ENCODE measurements around the gene STIM1.

Gene STIM1

DNA sequence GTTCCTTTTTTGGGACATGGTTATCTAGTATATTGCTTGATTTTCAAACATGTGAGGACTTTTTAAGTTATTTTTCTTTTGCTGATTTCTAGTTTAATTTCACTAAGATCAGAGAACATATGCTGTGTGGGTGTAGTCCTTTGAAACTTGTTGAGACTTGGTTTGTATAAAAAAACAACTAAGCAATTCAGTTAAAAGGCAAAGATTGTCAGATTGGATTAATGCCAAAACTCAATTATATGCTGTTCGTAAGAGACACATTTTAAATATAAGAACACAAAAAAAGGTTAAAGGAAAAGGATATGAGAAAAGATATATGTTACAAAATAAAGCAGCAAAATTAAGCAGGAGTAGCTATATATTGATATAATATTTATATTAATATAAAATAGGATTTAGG, 221.3 kb downstream of the STIM1 start:
- Histone ChIP-seq H3K4me2 (ENCODE audit: low read length) (no peak overlapping the region), H3K9ac (ENCODE audit: low read length) (no peak overlapping the region), H3K36me3 (ENCODE audit: insufficient read depth, low read length) (peaks cover 7% of the 10 kb centered on the region; the same call in 1 of the 2 replicates), H3K9me3 (ENCODE audit: low read length) (no peaks in the 10 kb centered on the region), H3K79me2 (ENCODE audit: insufficient read depth, low read length) (no peaks in the 10 kb centered on the region), H3K9me2 (ENCODE audit: low read depth, low read length) (no peaks in the 10 kb centered on the region), H3K4me1 (ENCODE audit: insufficient read depth, low read length, severe bottlenecking) (no peaks in the 10 kb centered on the region), H3K27me3 (ENCODE audit: insufficient read depth, low read length) (no peaks in the 10 kb centered on the region), H2AFZ (ENCODE audit: low read length) (no peak overlapping the region), H3K4me3 (ENCODE audit: low read depth, low read length, poor library complexity, severe bottlenecking) (no peak overlapping the region), H4K20me1 (ENCODE audit: insufficient read depth, low read length) (no peaks in the 10 kb centered on the region), H3F3A (ENCODE audit: insufficient read depth, low read length) (no peaks in the 10 kb centered on the region), H3K27ac (ENCODE audit: low read depth, low read length, poor library complexity, severe bottlenecking) (no peak overlapping the region)
- no peak for TF ChIP-seq EZH2 (IDR thresholded peaks at IDR 0.05; ENCODE audit: borderline replicate concordance, low read length)
- TF ChIP-seq, protein P1, sequence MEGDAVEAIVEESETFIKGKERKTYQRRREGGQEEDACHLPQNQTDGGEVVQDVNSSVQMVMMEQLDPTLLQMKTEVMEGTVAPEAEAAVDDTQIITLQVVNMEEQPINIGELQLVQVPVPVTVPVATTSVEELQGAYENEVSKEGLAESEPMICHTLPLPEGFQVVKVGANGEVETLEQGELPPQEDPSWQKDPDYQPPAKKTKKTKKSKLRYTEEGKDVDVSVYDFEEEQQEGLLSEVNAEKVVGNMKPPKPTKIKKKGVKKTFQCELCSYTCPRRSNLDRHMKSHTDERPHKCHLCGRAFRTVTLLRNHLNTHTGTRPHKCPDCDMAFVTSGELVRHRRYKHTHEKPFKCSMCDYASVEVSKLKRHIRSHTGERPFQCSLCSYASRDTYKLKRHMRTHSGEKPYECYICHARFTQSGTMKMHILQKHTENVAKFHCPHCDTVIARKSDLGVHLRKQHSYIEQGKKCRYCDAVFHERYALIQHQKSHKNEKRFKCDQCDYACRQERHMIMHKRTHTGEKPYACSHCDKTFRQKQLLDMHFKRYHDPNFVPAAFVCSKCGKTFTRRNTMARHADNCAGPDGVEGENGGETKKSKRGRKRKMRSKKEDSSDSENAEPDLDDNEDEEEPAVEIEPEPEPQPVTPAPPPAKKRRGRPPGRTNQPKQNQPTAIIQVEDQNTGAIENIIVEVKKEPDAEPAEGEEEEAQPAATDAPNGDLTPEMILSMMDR (IDR thresholded peaks at IDR 0.05; ENCODE audit: low read length) = no peak

DNA sequence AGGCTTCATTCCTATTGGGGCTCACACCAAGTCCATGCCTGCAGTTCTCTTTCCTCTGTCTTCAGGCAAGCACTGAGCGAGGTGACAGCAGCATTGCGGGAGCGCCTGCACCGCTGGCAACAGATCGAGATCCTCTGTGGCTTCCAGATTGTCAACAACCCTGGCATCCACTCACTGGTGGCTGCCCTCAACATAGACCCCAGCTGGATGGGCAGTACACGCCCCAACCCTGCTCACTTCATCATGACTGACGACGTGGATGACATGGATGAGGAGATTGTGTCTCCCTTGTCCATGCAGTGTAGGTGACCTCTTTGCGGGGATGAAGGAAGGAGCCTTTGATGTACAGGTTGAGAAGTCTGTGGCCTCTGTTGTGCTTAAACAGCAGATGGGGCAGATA, 227.7 kb downstream of the STIM1 start:
- TF ChIP-seq EZH2 (IDR thresholded peaks at IDR 0.05; ENCODE audit: borderline replicate concordance, low read length) = no peak
- TF ChIP-seq, protein P1 (IDR thresholded peaks at IDR 0.05; ENCODE audit: low read length) = no peak
- Histone ChIP-seq H3K4me1 (ENCODE audit: insufficient read depth, low read length, severe bottlenecking) (no peaks in the 10 kb centered on the region), H3K9me3 (ENCODE audit: low read length) (no peaks in the 10 kb centered on the region), H3K4me2 (ENCODE audit: low read length) (no peak overlapping the region), H3K36me3 (ENCODE audit: insufficient read depth, low read length) (peaks cover 29% of the 10 kb centered on the region), H3K9me2 (ENCODE audit: low read depth, low read length) (no peaks in the 10 kb centered on the region), H3K4me3 (ENCODE audit: low read depth, low read length, poor library complexity, severe bottlenecking) (no peak overlapping the region), H3K27ac (ENCODE audit: low read depth, low read length, poor library complexity, severe bottlenecking) (no peak overlapping the region), H4K20me1 (ENCODE audit: insufficient read depth, low read length) (no peaks in the 10 kb centered on the region), H3K79me2 (ENCODE audit: insufficient read depth, low read length) (no peaks in the 10 kb centered on the region), H2AFZ (ENCODE audit: low read length) (no peak overlapping the region), H3K27me3 (ENCODE audit: insufficient read depth, low read length) (no peaks in the 10 kb centered on the region), H3K9ac (ENCODE audit: low read length) (no peak overlapping the region), H3F3A (ENCODE audit: insufficient read depth, low read length) (no peaks in the 10 kb centered on the region)

DNA sequence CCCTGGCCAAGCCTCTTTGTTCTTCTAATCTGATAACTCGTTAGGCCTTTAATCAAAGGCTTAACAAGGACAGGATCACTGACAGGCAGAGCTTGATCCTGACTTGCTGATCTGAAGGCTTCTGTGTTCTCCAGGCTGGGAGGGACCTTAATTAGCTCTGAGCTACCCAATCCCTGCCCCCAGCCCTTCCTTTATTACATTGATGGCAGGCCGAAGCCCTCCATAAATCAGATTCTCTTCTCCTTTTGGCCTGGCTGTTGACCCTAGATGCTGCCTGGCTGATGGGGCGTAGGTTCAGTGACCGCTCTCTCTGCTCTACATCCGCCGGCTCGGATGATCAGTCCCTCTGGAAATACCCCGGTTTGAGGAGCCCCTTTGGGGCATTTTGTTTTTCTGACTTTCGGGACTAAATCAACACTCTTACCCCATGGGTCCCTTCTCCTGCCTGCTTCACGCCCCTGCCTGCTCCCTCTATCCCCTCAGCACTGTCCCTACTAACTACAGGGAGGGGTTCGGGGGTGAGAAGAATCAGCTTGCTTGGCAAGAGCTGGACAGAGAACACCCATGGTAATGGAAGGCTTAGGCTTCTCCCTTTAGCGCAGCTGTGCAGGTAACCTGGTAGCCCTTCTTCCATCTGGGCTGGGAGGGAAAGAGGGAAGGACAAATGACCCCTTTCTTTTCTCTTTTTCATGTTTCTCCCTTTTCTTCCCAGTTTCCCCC, 229.1 kb downstream of the STIM1 start:
- Histone ChIP-seq H3F3A (ENCODE audit: insufficient read depth, low read length) (no peaks in the 10 kb centered on the region), H3K27me3 (ENCODE audit: insufficient read depth, low read length) (no peaks in the 10 kb centered on the region), H3K4me3 (ENCODE audit: low read depth, low read length, poor library complexity, severe bottlenecking) (no peak overlapping the region), H3K9ac (ENCODE audit: low read length) (no peak overlapping the region), H3K9me3 (ENCODE audit: low read length) (no peaks in the 10 kb centered on the region), H3K4me1 (ENCODE audit: insufficient read depth, low read length, severe bottlenecking) (no peaks in the 10 kb centered on the region), H2AFZ (ENCODE audit: low read length) (no peak overlapping the region), H4K20me1 (ENCODE audit: insufficient read depth, low read length) (no peaks in the 10 kb centered on the region), H3K36me3 (ENCODE audit: insufficient read depth, low read length) (peaks cover 35% of the 10 kb centered on the region), H3K79me2 (ENCODE audit: insufficient read depth, low read length) (no peaks in the 10 kb centered on the region), H3K9me2 (ENCODE audit: low read depth, low read length) (no peaks in the 10 kb centered on the region), H3K4me2 (ENCODE audit: low read length) (no peak overlapping the region), H3K27ac (ENCODE audit: low read depth, low read length, poor library complexity, severe bottlenecking) (no peak overlapping the region)
- TF ChIP-seq EZH2 (IDR thresholded peaks at IDR 0.05; ENCODE audit: borderline replicate concordance, low read length) = no peak
- TF ChIP-seq, protein P1 (IDR thresholded peaks at IDR 0.05; ENCODE audit: low read length) = no peak

Measured in OCI-LY1 (cell line).